HCT116 (cell line): ENCODE results near the gene ATG4D. TPM values are rescaled to one million over a fixed set of nuclear protein-coding genes. Genes with fewer than 3 reads are reported as not detected.

Source experiments
- ATAC-seq: fragments of 200-7000 bp; cut with Tn5 transposase; 2 replicates; pipeline ENCODE4 v1.9.1; 2020; ENCODE audit warnings: mild to moderate bottlenecking, moderate library complexity
- BruUV-seq: library from RNA; stranded (reverse); fragments of 400-500 nt; replicated peaks from 2 replicates; lab custom pipeline; 2021; lab: Mats Ljungman, UMichigan
- CTCF ChIA-PET: fragments of 300-600 bp; sonication (Branson Sonifier 250); formaldehyde crosslinking; loops from one replicate; lab custom pipeline; 2021; ENCODE audit warnings: antibody characterized with exemption; lab: Charles Lee
- POLR2A ChIA-PET: fragments of 300-600, 350-600 bp; sonication (Branson Sonifier 250); formaldehyde crosslinking; loops from one replicate; lab custom pipeline; 2021; ENCODE audit warnings: antibody characterized with exemption; lab: Charles Lee
- RAD21 ChIA-PET, 2 experiments: fragments of 300-600 bp; sonication (Branson Sonifier 250); formaldehyde crosslinking; loops; one replicate each; lab custom pipeline; 2023; ENCODE audit warnings: low total read pairs in 2 of 2; ENCODE audit not compliant: uncharacterized antibody in 2 of 2, unreplicated experiment in 2 of 2, low non-redundant PET in 1 of 2; lab: Charles Lee
- DNase-seq: peaks from one replicate; pipeline ENCODE4 v3.0.0-alpha.2; 2010; ENCODE audit warnings: low read depth, low spot score
- H2AFZ ChIP-seq: fragments of 200-600 bp; shearing (Covaris generic), sonication (generic); 2 replicates; pipeline ENCODE4 v1.6.1; 2017; ENCODE audit warnings: low read depth, mixed run types, mixed read lengths, antibody characterized with exemption, low read length; ENCODE audit not compliant: poor library complexity, severe bottlenecking
- H3K27ac ChIP-seq: 2 replicates; pipeline ENCODE4 v1.5.1; 2012; ENCODE audit warnings: low read depth, low read length
- H3K27me3 ChIP-seq: fragments of 200-600 bp; sonication (generic); 2 replicates; pipeline ENCODE4 v1.6.1; 2016; ENCODE audit warnings: mixed run types, low read length, mixed read lengths; ENCODE audit not compliant: insufficient read depth
- H3K36me3 ChIP-seq, 2 experiments: fragments of 200-500 bp in 1 of 2; fragments of 200-600 bp in 1 of 2; sonication (Bioruptor generic) in 1 of 2; sonication (generic) in 1 of 2; 2 replicates each; pipeline versions ENCODE4 v1.5.1 to v1.6.1; 2014 to 2016; ENCODE audit warnings: low read length in 2 of 2, inconsistent platforms in 1 of 2, mixed read lengths in 1 of 2, mixed run types in 1 of 2; ENCODE audit not compliant: insufficient read depth in 2 of 2, control insufficient read depth in 1 of 2
- H3K4me1 ChIP-seq, 2 experiments: fragments of 200-600 bp in 1 of 2; sonication (generic) in 1 of 2; 2 replicates each; pipeline versions ENCODE4 v1.5.1 to v1.6.1; 2012 to 2017; ENCODE audit warnings: low read length in 2 of 2, inconsistent platforms in 1 of 2, mild to moderate bottlenecking in 1 of 2, mixed read lengths in 1 of 2, mixed run types in 1 of 2, moderate library complexity in 1 of 2; ENCODE audit not compliant: insufficient read depth in 2 of 2, control insufficient read depth in 1 of 2
- H3K4me2 ChIP-seq: fragments of 200-600 bp; sonication (generic); 2 replicates; pipeline ENCODE4 v1.6.1; 2017; ENCODE audit warnings: mixed run types, low read length, mixed read lengths
- H3K4me3 ChIP-seq, 2 experiments: fragments of 200-600 bp in 1 of 2; sonication (generic) in 1 of 2; replicated peaks in 1 of 2; 2 replicates each; pipeline ENCODE4 v1.5.1; 2011 to 2016; ENCODE audit warnings: low read length in 2 of 2, control low read depth in 1 of 2, low read depth in 1 of 2, mild to moderate bottlenecking in 1 of 2, mixed read lengths in 1 of 2, mixed run types in 1 of 2
- H3K79me2 ChIP-seq: fragments of 200-600 bp; sonication (generic); 2 replicates; pipeline ENCODE4 v1.6.1; 2017; ENCODE audit warnings: mild to moderate bottlenecking, mixed run types, low read length, moderate library complexity, mixed read lengths; ENCODE audit not compliant: insufficient read depth
- H3K9ac ChIP-seq: fragments of 200-600 bp; sonication (generic); 2 replicates; pipeline ENCODE4 v1.6.1; 2016; ENCODE audit warnings: low read length, mixed read lengths
- H3K9me2 ChIP-seq: fragments of 200-600 bp; sonication (generic), shearing (Covaris generic); 2 replicates; pipeline ENCODE4 v1.6.1; 2017; ENCODE audit warnings: mixed run types, mild to moderate bottlenecking, moderate library complexity; ENCODE audit not compliant: insufficient read depth
- H3K9me3 ChIP-seq, 2 experiments: fragments of 200-500 bp in 1 of 2; fragments of 200-600 bp in 1 of 2; sonication (Bioruptor generic) in 1 of 2; sonication (generic) in 1 of 2; 2 replicates each; pipeline ENCODE4 v1.6.1; 2014 to 2017; ENCODE audit warnings: low read length in 2 of 2, mixed read lengths in 2 of 2, inconsistent platforms in 1 of 2, low read depth in 1 of 2, mild to moderate bottlenecking in 1 of 2, mixed run types in 1 of 2, moderate library complexity in 1 of 2; ENCODE audit not compliant: control insufficient read depth in 1 of 2, insufficient read depth in 1 of 2
- H4K20me1 ChIP-seq: fragments of 200-600 bp; sonication (generic), shearing (Covaris generic); 2 replicates; pipeline ENCODE4 v1.6.1; 2017; ENCODE audit warnings: mixed run types, mild to moderate bottlenecking, moderate library complexity; ENCODE audit not compliant: insufficient read depth
- CBX3 ChIP-seq: IDR thresholded peaks from 2 replicates; pipeline ENCODE4 v1.6.1; 2012; ENCODE audit warnings: low read depth
- CEBPB ChIP-seq: IDR thresholded peaks from 2 replicates; pipeline ENCODE4 v1.6.1; 2012; ENCODE audit warnings: low read depth
- CTCF ChIP-seq, 3 experiments: fragments of 200-600 bp in 1 of 3; sonication (generic) in 1 of 3; IDR thresholded peaks in 2 of 3; conservative IDR thresholded peaks in 1 of 3; 2 replicates each; pipeline ENCODE4 v1.5.1; 2012 to 2017; ENCODE audit warnings: low read depth in 2 of 3, low read length in 2 of 3, antibody characterized with exemption in 1 of 3, borderline replicate concordance in 1 of 3, control low read depth in 1 of 3, mild to moderate bottlenecking in 1 of 3, mixed read lengths in 1 of 3, mixed run types in 1 of 3, moderate library complexity in 1 of 3; ENCODE audit not compliant: insufficient read depth in 1 of 3
- EGR1 ChIP-seq: IDR thresholded peaks from 2 replicates; pipeline ENCODE4 v1.6.1; 2012; ENCODE audit warnings: low read depth
- ELF1 ChIP-seq: IDR thresholded peaks from 2 replicates; pipeline ENCODE4 v1.6.1; 2012; ENCODE audit warnings: low read depth, borderline replicate concordance
- EZH2 ChIP-seq: fragments of 200-600 bp; sonication (generic); IDR thresholded peaks from 2 replicates; pipeline ENCODE4 v1.6.1; 2017; ENCODE audit warnings: antibody characterized with exemption, mixed run types
- EZH2phosphoT487 ChIP-seq: fragments of 200-600 bp; IDR thresholded peaks from 2 replicates; pipeline ENCODE4 v1.6.1; 2018; ENCODE audit warnings: antibody characterized with exemption, borderline replicate concordance
- FOSL1 ChIP-seq: IDR thresholded peaks from 2 replicates; pipeline ENCODE4 v1.6.1; 2012; ENCODE audit warnings: low read depth
- JUND ChIP-seq: IDR thresholded peaks from 2 replicates; pipeline ENCODE4 v1.6.1; 2012
- POLR2A ChIP-seq: IDR thresholded peaks from 2 replicates; pipeline ENCODE4 v1.7.0; 2011; ENCODE audit warnings: borderline replicate concordance; ENCODE audit not compliant: insufficient read depth, insufficient read length; ENCODE audit errors: extremely low read depth
- RAD21 ChIP-seq: IDR thresholded peaks from 2 replicates; pipeline ENCODE4 v1.6.1; 2012; ENCODE audit warnings: low read depth, mild to moderate bottlenecking
- REST ChIP-seq: IDR thresholded peaks from 2 replicates; pipeline ENCODE4 v1.6.1; 2012; ENCODE audit warnings: low read depth
- SIN3A ChIP-seq: IDR thresholded peaks from 2 replicates; pipeline ENCODE4 v1.6.1; 2012; ENCODE audit warnings: low read depth
- SP1 ChIP-seq: IDR thresholded peaks from 2 replicates; pipeline ENCODE4 v1.6.1; 2012; ENCODE audit warnings: low read depth
- SRF ChIP-seq: IDR thresholded peaks from 2 replicates; pipeline ENCODE4 v1.6.1; 2012; ENCODE audit warnings: low read depth
- TCF7L2 ChIP-seq: IDR thresholded peaks from 2 replicates; pipeline ENCODE4 v1.7.0; 2011; ENCODE audit warnings: borderline replicate concordance, inconsistent platforms; ENCODE audit not compliant: insufficient read depth, insufficient read length; ENCODE audit errors: extremely low read depth
- YY1 ChIP-seq: IDR thresholded peaks from 2 replicates; pipeline ENCODE4 v1.6.1; 2011; ENCODE audit warnings: low read length, low read depth, moderate library complexity, mild to moderate bottlenecking; ENCODE audit not compliant: insufficient replicate concordance; ENCODE audit errors: extremely low read depth
- ZBTB33 ChIP-seq: IDR thresholded peaks from 2 replicates; pipeline ENCODE4 v1.6.1; 2011; ENCODE audit warnings: mild to moderate bottlenecking, low read length, moderate library complexity; ENCODE audit not compliant: insufficient replicate concordance; ENCODE audit errors: extremely low read depth
- ZFX ChIP-seq: fragments of 450-650 bp; IDR thresholded peaks from 2 replicates; pipeline ENCODE4 v1.6.1; 2017
- ZNF274 ChIP-seq: fragments of 200-500 bp; sonication (Bioruptor generic); IDR thresholded peaks from 2 replicates; pipeline ENCODE4 v1.6.1; 2014; ENCODE audit warnings: mild to moderate bottlenecking, low read depth, low read length, inconsistent platforms
- intact Hi-C: fragments of 100-400 bp; cut with micrococcal nuclease; formaldehyde crosslinking; loops from 2 replicates; pipeline ENCODE4 v1.10.0; 2022
- total RNA-seq: library from RNA; stranded (reverse); gene quantifications from one replicate; pipeline ENCODE4 v1.2.1, GENCODE V29; 2021; ENCODE audit not compliant: unreplicated experiment

ATG4D gene
- total RNA-seq, 1 experiment from 2014 or later, result 45.4 TPM

- H3K4me2 ChIP-seq, result no peak overlapping the region
- H3K36me3 ChIP-seq, result no peaks in the 10 kb centered on the region
- no TSS peak for BruUV-seq
- intact Hi-C loops, result loop anchor here (5.0 kb wide), 1 partner anchor 34 kb away; the partner anchor contains the start of gene ATG4D
- no peak overlapping the region for H3K9ac ChIP-seq
- no peaks in the 10 kb centered on the region for H3K9me3 ChIP-seq
- no peak overlapping the region for H2AFZ ChIP-seq
- ATAC-seq, result no peak
- H3K4me1 ChIP-seq, result peaks cover 13 to 25% of the 10 kb centered on the region in 2 experiments
- TF ChIP-seq EZH2phosphoT487 (no peak), SRF (no peak), RAD21 (no peak), ELF1 (no peak), EGR1 (no peak), SIN3A (no peak), ZNF274 (no peak), SP1 (no peak), FOSL1 (no peak), YY1 (no peak), ZFX (no peak), EZH2 (no peak), JUND (no peak), ZBTB33 (no peak), TCF7L2 (no peak), POLR2A (no peak), CTCF (IDR thresholded peaks at IDR 0.05 in 2 of 3, conservative IDR thresholded peaks at IDR 0.05 in 1 of 3; ENCODE audit: borderline replicate concordance in 1 of 3, insufficient read depth in 1 of 3, low read depth in 2 of 3, low read length in 2 of 3) (no peak), CEBPB (no peak), CBX3 (no peak), REST (no peak)
- H3K79me2 ChIP-seq, result no peaks in the 10 kb centered on the region
- no peak overlapping the region for H3K4me3 ChIP-seq
- POLR2A ChIA-PET, result interaction anchor here (0.7 kb wide), 1 partner anchor 10 kb away, joined by 3 read pairs; no protein-coding TSS in a partner anchor
- no peaks in the 10 kb centered on the region for H3K27me3 ChIP-seq
- CTCF ChIA-PET, result interaction anchor here (0.9 kb wide), 1 partner anchor 9 kb away, joined by 3 read pairs; the partner anchor contains the start of gene S1PR5
- no peaks in the 10 kb centered on the region for H3K9me2 ChIP-seq
- H3K27ac ChIP-seq, result no peak overlapping the region
- DNase-seq, result no peak
- RAD21 ChIA-PET, result no interaction called here
- no peaks in the 10 kb centered on the region for H4K20me1 ChIP-seq
Measured at GRCh38 chr19:10508707-10509106, 35.0 kb upstream of the ATG4D start.
